Iris pigment epithelial cell (primary cell): Measurements from ENCODE around the gene CDK17.
A peak's percentile ranks its signal among the peaks of the same experiment; 100 is the strongest.
"Not testable (repeated sequence)": the region's sequence is repeated elsewhere in the genome, so short reads cannot be mapped to it uniquely, and the experiment has no call there.

Experiments
- DNase-seq: peaks from one replicate; pipeline ENCODE4 v3.0.0-alpha.2; 2011; ENCODE audit warnings: low read depth

The CDK17 gene

GRCh38 chr12:96387981-96388380, 12.3 kb downstream of the CDK17 start:
- no peak for DNase-seq

DNA sequence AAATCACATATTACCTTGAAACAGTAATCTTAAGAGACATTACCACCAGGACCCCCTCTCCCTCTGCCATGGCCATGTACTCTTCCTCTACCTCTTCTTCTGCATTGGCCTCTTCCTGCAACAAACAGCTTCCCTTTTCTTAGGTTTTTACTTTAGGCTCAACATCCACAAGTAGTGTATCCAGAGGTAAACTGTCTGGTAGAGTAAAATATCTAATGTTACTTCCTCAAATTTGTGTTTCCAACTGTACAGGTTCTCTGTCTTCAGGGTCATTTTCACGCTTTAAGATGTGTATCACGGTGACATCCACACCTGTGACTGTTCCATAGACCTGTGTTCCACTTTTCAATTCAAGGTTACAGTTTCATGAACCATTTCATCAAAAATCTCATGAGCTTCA, 13.4 kb downstream of the CDK17 start:
- no peak for DNase-seq

DNA sequence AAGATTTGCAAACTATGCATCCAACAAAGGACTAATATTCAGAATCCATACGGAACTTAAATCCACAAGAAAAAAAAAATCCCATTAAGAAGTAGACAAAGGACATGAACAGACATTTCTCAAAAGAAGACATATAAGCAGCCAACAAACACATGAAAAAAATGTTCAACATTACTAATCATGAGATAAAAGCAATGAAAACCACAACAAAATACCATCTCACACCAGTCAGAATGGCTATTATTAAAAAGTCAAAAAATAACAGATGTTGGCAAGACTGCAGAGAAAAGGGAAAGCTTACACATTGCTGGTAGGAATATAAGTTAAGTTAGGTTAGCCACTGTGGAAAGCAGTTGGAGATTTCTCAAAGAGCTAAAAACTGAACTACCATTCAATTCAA, 16.2 kb downstream of the CDK17 start:
- peak; percentile 47 for DNase-seq

- no peak for DNase-seq
Measured at GRCh38 chr12:96383371-96383770, 16.9 kb downstream of the CDK17 start.

DNA sequence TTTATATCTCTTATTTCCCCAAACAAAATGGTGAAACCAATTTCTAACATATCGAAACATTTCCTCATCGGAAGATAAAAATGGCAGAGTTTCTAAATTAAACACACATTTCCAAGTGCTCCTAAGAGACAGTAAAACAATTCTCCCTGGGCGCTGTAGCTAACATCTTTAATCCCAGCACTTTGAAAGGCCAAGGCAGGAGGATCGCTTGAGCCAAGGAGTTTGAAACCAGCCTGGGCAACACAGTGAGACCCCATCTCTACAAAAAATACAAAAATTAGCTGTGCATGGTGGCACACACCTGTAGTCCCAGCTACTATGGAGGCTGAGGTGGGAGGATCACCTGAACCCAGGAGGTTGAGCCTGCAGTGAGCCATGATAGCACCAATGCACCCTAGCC, 20.5 kb downstream of the CDK17 start:
- DNase-seq = not testable (repeated sequence)

DNA sequence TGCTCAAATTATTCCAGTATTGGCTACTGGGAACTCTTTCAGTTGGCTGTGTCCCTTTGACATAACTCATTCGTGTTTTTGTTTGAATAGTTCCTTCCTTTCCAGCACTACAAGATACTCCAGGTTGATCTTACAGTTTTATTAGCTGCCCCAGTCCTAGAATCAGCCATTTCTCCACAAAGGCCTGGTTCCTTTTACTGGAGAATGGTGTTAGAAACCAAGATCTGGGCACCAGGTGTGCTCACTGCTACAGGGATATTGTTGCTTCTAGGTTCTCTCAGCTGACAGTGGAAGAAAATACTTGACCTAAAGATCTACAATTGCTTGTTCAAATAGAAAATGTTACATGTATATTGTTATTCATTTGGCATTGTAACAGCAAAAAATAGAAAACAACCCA, 21.9 kb downstream of the CDK17 start:
- no peak for DNase-seq

GRCh38 chr12:96376865-96377264, 23.4 kb downstream of the CDK17 start:
- no peak for DNase-seq

DNA sequence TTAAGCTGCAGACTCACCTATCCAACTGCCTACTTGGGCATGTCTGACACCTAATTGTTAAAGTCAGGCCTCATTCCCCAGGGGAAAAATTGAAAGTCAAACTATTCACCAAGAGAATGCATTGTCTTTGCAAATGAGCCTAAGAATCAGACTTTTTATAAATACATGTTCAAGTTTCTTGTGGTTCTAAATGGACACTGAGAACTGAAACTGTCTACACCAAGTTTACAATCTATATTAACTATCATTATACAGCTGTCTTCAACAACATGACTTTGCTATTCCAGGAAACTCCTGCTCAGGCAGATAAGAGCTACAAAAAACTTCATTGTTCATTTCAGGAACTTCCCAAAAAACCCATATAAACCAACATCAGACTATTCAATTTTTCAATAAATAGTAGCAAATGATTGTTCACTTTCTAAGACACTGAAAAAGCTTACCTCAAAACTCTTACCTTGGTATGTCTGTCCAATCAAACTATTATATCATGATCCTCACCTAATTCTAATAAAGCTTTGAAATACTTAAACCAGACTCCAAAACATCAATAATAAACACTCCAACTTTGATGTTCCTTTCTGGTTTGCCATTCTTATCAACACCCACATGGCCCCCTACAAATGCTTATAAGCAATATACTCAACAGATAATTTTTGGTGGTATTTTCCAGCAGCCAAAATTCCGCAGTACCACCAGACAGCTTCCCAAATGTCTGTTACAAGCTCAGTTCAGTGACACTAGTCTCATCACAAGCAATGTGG, 24.2 kb downstream of the CDK17 start:
- DNase-seq = no peak

DNA sequence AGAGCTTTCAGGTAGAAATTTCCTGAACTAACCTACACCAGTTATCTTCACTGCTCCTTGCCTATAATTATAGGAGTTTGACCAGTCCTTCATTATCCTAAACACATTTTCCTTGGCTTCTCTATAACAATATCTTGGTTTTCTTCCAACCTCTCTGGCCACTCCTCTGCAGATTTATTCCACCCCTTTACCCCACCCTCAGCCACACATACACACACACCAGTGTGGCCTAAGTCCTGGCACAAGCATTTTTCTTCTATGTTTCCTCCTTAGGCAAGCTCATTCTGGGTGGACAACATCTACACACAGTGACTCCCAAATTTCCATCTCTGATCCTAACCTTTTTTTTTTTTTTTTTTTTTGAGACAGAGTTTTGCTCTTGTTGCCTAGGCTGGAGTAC, 25.1 kb downstream of the CDK17 start:
- no peak for DNase-seq

DNA sequence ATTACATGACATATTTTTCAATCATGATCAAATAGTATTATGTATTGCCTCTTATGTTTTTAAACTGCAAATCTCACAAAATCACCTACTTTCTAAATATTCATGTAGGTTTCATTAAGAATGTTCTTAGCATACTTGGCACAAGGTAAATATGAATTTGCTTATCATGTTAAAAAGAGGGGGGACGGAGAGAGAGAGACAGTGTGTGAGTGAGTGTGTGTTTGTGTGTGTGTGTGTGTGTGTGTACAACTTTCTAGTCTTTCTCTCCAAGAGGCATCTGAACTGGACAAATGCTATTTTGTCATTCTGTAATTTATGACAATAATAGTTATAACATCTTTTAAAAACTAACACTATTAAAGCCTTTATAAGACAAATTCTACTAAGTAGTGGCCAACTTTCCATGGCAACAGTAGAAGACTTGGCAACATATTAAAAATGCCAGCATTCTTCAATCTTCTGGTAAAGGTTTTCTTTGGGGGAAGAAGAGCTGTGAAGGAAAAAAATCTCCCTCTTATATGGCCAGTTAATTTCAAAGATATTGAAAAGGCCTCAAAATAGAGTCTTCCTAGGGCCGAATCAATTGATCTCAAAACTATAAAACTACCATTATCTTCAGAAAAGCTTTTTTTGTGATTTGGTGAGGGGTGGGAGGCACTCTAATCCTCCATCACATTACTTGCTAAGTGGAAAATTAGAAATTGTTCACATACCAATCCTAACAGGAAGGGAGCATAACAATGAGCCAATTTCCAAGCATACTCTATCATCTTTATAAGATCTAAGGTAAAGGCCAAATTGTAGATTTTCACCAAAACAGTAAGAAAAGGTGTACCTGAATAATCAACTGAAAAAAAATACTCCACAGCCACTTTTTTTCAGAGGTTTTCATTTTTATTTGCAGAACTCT, 28.2 kb downstream of the CDK17 start:
- no peak for DNase-seq

GRCh38 chr12:96371138-96371789, 29.0 kb downstream of the CDK17 start:
- DNase-seq = no peak

- DNase-seq = no peak
Measured at GRCh38 chr12:96368687-96369086, 31.6 kb downstream of the CDK17 start.

GRCh38 chr12:96368233-96368632, 32.0 kb downstream of the CDK17 start:
- DNase-seq = no peak

DNA sequence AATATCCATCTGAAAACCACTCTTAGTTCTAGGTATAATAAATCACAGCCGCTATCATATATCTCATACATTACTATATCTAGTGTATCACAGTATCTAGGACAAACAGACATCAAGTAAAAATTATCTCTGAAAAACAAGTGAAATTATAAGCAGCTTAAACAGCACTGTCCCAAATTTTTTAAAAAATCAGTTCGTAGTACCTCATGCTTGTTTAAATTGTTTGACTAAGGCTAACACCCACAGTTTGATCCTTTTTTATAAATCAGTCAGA, 33.9 kb downstream of the CDK17 start:
- no peak for DNase-seq

DNA sequence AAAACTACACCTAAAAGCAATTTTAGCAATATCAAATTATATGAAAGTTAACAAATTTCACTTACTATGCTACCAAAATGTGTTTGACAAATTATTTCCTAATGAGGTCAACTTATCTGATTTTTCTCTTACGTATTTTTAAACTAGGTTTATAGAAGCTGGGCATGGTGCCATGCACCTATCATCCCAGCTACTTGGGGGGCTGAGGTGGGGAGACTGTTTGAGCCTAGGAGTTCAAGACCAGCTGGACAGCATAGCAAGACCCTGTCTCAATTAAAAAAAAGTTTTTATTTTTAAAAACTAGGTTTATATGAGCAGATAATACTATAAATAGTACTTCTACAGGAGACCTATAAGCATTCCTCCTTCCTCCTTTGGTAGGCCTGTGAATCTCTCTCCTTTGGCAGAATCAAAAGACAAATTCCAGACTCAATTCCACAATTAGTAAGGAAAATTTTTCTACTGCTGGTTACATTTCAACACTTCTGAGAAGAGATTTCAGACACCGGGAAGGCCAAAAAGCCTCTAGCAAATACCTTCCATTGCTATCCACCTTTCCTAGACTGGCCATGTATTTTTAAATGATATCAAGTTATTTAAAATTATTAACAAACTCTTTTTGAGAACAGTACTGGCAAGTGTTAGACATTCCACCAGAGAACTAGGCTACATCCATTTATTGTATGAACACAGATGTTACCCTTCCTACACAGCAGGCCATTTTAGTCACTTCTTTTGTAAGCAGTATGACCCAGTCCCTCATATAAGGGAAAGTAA, 34.4 kb downstream of the CDK17 start:
- no peak for DNase-seq

- no peak for DNase-seq
Measured at GRCh38 chr12:96364092-96364700, 36.0 kb downstream of the CDK17 start.

DNA sequence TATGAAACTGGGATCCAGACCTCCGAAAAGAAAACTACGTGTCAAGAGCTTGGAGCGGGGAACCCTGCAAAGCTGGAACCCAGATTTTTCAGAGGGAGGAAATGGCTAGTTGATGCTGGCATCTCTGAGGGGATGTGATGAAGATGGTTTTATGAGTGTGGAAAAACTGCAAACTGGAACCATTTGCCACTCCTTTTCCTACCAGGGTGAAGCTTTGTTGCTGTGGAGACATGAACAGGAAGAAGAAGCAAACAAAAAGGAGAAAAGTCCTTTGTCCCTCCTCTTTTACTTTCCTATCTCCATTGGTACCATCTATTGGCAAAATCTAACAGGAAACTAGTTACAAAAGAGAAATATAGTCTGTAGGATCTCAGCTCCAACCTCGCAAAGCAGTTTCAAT, 39.2 kb downstream of the CDK17 start:
- no peak for DNase-seq

- DNase-seq = no peak
Measured at GRCh38 chr12:96360550-96360949, 39.7 kb downstream of the CDK17 start.

DNA sequence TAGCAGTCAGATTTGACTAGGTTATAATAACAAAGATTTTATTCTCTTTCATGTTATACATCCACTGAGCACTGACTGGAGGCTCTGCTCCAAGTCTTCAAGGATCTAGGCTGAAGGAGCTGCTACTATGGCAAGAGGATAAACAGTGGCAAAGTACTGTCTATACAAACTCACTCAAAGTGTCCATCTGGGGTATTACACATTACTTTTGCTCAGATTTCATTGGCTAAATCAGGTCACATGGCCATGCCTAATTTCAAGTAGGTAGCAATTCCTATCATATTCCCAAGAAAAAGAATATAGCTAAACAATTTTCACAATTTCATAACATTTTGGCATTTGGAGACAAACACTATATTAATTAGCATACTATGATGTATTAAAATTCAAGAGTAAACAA, 40.9 kb downstream of the CDK17 start:
- no peak for DNase-seq

DNA sequence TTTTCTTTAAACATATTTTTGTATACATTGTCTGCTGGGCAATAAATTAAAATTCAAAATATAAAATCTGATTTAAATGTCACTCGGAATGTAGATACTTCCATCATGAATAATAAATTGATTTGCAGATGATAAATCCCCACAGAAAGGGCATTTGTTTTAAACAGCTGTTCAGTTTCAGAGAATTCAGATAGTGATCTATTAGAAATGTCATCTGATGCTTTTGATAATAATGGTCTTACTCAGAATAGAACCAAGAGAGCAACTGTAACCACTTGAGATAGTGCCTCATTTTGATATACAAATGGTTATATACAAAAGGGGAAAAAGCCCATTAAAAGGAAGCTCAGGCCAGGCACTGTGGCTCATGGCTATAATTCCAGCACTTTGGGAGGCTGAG, 43.4 kb downstream of the CDK17 start:
- no peak for DNase-seq

DNA sequence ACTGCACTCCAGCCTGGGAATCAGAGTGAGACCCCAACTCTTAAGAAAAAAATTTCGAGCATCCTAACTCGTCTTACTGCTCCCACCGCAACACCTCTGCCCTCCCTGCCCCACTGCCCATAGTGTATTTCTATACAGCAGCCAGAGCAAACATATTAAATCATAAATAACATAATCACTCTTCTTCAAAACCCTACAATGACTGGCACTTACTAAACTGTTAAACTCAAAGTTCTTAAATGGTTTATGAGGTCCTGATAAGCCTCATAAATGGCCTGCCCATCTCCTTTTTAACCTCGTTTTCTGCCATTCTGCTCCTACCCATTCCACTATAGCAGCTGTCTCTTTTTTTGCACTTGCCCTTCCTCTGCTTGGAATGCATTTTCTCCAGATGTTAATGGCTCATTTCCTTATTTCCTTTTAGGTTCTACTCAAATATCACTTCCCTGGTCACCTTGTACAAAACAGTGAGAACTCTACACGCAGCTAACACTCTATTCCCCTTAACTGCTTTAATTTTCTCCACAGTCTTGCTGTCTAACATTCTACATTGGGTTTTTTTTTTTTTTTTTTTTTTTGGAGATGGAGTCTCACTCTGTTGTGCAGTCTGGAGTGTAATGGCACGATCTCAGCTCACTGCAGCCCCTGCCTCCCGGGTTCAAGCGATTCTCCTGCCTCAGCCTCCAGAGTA, 45.2 kb downstream of the CDK17 start:
- no peak for DNase-seq
